Ishikawa (cell line): ENCODE data around the gene PCBP4.
A peak's percentile ranks its signal among the peaks of the same experiment; 100 is the strongest.

Experiments used
- CEBPB ChIP-seq: IDR thresholded peaks from 2 replicates; pipeline ENCODE4 v1.6.1; 2012
- CREB1 ChIP-seq: IDR thresholded peaks from 2 replicates; pipeline ENCODE4 v1.6.1; 2012; ENCODE audit warnings: low read depth
- EGR1 ChIP-seq: IDR thresholded peaks from 2 replicates; pipeline ENCODE4 v1.6.1; 2012
- EP300 ChIP-seq: IDR thresholded peaks from 2 replicates; pipeline ENCODE4 v1.6.1; 2012; ENCODE audit warnings: borderline replicate concordance
- FOXM1 ChIP-seq: IDR thresholded peaks from 2 replicates; pipeline ENCODE4 v1.6.1; 2012; ENCODE audit warnings: low read depth, borderline replicate concordance
- MAX ChIP-seq: IDR thresholded peaks from 2 replicates; pipeline ENCODE4 v1.6.1; 2012
- NFIC ChIP-seq: IDR thresholded peaks from 2 replicates; pipeline ENCODE4 v1.6.1; 2012
- RAD21 ChIP-seq: IDR thresholded peaks from 2 replicates; pipeline ENCODE4 v1.6.1; 2012; ENCODE audit warnings: low read depth
- TAF1 ChIP-seq: IDR thresholded peaks from 2 replicates; pipeline ENCODE4 v1.6.1; 2012; ENCODE audit warnings: low read depth, mild to moderate bottlenecking
- TCF12 ChIP-seq: IDR thresholded peaks from 2 replicates; pipeline ENCODE4 v1.6.1; 2012; ENCODE audit warnings: low read depth
- TEAD4 ChIP-seq: IDR thresholded peaks from 2 replicates; pipeline ENCODE4 v1.6.1; 2012
- USF1 ChIP-seq: IDR thresholded peaks from 2 replicates; pipeline ENCODE4 v1.6.1; 2012
- YY1 ChIP-seq: IDR thresholded peaks from 2 replicates; pipeline ENCODE4 v1.6.1; 2012; ENCODE audit warnings: low read depth
- ZBTB7A ChIP-seq: IDR thresholded peaks from 2 replicates; pipeline ENCODE4 v1.6.1; 2012; ENCODE audit warnings: low read depth
- TF ChIP-seq, protein P1 (sequence below): IDR thresholded peaks from 2 replicates; pipeline ENCODE4 v1.6.1; 2012; ENCODE audit warnings: low read depth, mild to moderate bottlenecking

PCBP4 gene

GRCh38 chr3:52002748-52003147 is 35.5 kb upstream of the PCBP4 start:
- no peak for TF ChIP-seq TCF12
- TF ChIP-seq, protein P1, sequence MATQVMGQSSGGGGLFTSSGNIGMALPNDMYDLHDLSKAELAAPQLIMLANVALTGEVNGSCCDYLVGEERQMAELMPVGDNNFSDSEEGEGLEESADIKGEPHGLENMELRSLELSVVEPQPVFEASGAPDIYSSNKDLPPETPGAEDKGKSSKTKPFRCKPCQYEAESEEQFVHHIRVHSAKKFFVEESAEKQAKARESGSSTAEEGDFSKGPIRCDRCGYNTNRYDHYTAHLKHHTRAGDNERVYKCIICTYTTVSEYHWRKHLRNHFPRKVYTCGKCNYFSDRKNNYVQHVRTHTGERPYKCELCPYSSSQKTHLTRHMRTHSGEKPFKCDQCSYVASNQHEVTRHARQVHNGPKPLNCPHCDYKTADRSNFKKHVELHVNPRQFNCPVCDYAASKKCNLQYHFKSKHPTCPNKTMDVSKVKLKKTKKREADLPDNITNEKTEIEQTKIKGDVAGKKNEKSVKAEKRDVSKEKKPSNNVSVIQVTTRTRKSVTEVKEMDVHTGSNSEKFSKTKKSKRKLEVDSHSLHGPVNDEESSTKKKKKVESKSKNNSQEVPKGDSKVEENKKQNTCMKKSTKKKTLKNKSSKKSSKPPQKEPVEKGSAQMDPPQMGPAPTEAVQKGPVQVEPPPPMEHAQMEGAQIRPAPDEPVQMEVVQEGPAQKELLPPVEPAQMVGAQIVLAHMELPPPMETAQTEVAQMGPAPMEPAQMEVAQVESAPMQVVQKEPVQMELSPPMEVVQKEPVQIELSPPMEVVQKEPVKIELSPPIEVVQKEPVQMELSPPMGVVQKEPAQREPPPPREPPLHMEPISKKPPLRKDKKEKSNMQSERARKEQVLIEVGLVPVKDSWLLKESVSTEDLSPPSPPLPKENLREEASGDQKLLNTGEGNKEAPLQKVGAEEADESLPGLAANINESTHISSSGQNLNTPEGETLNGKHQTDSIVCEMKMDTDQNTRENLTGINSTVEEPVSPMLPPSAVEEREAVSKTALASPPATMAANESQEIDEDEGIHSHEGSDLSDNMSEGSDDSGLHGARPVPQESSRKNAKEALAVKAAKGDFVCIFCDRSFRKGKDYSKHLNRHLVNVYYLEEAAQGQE: no peak
- no peak for TF ChIP-seq FOXM1
- TF ChIP-seq TAF1: no peak
- TF ChIP-seq ZBTB7A: no peak
- no peak for TF ChIP-seq RAD21
- no peak for TF ChIP-seq MAX
- TF ChIP-seq YY1: no peak
- TF ChIP-seq CEBPB: no peak
- TF ChIP-seq EP300: no peak
- no peak for TF ChIP-seq USF1
- no peak for TF ChIP-seq TEAD4
- TF ChIP-seq CREB1: no peak
- no peak for TF ChIP-seq NFIC

DNA sequence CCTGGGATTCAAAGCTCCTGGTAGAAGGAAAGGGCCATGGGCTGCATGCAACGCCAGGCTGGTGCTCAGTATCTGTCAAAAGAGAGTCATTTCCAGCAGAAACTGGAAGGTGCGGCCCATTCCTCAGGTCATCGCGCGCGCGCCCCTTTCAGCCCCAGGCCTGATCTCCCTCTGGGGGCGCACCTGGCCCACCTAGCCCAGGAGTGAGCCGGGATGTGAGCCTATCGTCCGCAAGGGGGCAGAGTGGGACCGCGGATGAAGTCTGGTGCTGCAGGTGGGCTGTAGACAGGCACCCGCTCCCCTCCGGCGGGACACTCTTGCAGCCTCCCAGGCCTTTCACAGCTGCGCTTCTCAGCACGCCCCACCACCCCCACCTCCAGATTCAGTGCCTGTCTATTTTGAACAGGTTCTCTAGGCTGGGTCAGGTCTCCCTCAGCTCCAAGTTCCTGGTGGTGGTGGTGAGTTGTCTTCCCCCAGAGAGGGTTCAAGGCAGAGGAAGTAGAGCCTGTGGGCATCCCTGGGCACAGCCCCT is 34.3 kb upstream of the PCBP4 start:
- no peak for TF ChIP-seq USF1
- TF ChIP-seq RAD21: peak; percentile 98
- TF ChIP-seq YY1: 0 out of 2 replicates have a peak, but pooled peaks have one; percentile 28
- peak; percentile 99 for TF ChIP-seq ZBTB7A
- no peak for TF ChIP-seq EGR1
- 0 out of 2 replicates have a peak, but pooled peaks have one; percentile 31 for TF ChIP-seq MAX

GRCh38 chr3:51999846-52000245 is 32.6 kb upstream of the PCBP4 start:
- TF ChIP-seq CREB1 (no peak), MAX (no peak), EP300 (no peak), NFIC (no peak), CEBPB (no peak), FOXM1 (no peak), USF1 (no peak), RAD21 (no peak), EGR1 (no peak), TAF1 (no peak), YY1 (no peak)
- TF ChIP-seq, protein P1: no peak

DNA sequence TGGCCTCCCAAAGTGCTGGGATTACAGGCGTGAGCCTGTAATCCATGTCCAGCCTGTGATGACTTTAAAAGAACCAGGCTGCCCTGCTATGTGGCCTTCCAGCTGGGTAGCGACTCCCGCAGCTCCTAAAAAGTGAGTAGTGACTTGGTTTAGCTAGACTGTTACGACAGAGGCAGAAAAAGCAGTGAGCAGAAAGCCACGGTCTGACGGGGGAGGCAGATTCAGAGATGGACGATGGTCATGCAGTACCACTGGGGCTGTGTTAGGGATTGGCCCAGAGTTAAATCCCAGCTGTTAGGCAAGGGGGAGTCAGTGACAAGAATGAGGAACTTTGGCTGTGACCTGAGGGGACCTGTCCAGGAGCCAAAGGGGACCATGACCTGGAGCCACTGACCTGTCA is 31.5 kb upstream of the PCBP4 start:
- TF ChIP-seq YY1: no peak
- no peak for TF ChIP-seq TEAD4
- TF ChIP-seq FOXM1: no peak
- TF ChIP-seq TAF1: no peak
- TF ChIP-seq EGR1: no peak
- no peak for TF ChIP-seq NFIC
- no peak for TF ChIP-seq USF1
- no peak for TF ChIP-seq TCF12
- TF ChIP-seq MAX: no peak
- TF ChIP-seq CEBPB: no peak
- no peak for TF ChIP-seq EP300
- TF ChIP-seq, protein P1: no peak
- no peak for TF ChIP-seq RAD21
- no peak for TF ChIP-seq CREB1
